HCT116 (cell line): ENCODE results near the gene SMURF1.

ENCODE experiments used
- CTCF ChIP-seq, 3 experiments: fragments of 200-600 bp in 1 of 3; sonication (generic) in 1 of 3; IDR thresholded peaks in 2 of 3; conservative IDR thresholded peaks in 1 of 3; 2 replicates each; pipeline ENCODE4 v1.5.1; 2012 to 2017; ENCODE audit warnings: low read depth in 2 of 3, low read length in 2 of 3, antibody characterized with exemption in 1 of 3, borderline replicate concordance in 1 of 3, control low read depth in 1 of 3, mild to moderate bottlenecking in 1 of 3, mixed read lengths in 1 of 3, mixed run types in 1 of 3, moderate library complexity in 1 of 3; ENCODE audit not compliant: insufficient read depth in 1 of 3
- EZH2 ChIP-seq: fragments of 200-600 bp; sonication (generic); IDR thresholded peaks from 2 replicates; pipeline ENCODE4 v1.6.1; 2017; ENCODE audit warnings: antibody characterized with exemption, mixed run types
- JUND ChIP-seq: IDR thresholded peaks from 2 replicates; pipeline ENCODE4 v1.6.1; 2012
- MAX ChIP-seq: IDR thresholded peaks from 2 replicates; pipeline ENCODE4 v1.6.1; 2012
- POLR2A ChIP-seq: IDR thresholded peaks from 2 replicates; pipeline ENCODE4 v1.7.0; 2011; ENCODE audit warnings: borderline replicate concordance; ENCODE audit not compliant: insufficient read depth, insufficient read length; ENCODE audit errors: extremely low read depth
- POLR2AphosphoS5 ChIP-seq: IDR thresholded peaks from 2 replicates; pipeline ENCODE4 v1.6.1; 2011; ENCODE audit warnings: mild to moderate bottlenecking, low read depth, low read length, moderate library complexity
- SIN3A ChIP-seq: IDR thresholded peaks from 2 replicates; pipeline ENCODE4 v1.6.1; 2012; ENCODE audit warnings: low read depth
- ZFX ChIP-seq: fragments of 450-650 bp; IDR thresholded peaks from 2 replicates; pipeline ENCODE4 v1.6.1; 2017

GRCh38 chr7:99156649-99157048 lies 12.7 kb upstream of the SMURF1 start:
- TF ChIP-seq CTCF (IDR thresholded peaks at IDR 0.05 in 2 of 3, conservative IDR thresholded peaks at IDR 0.05 in 1 of 3; ENCODE audit: borderline replicate concordance in 1 of 3, insufficient read depth in 1 of 3, low read depth in 2 of 3, low read length in 2 of 3): no peak
- no peak for TF ChIP-seq ZFX
- TF ChIP-seq JUND: no peak
- TF ChIP-seq POLR2A: no peak
- TF ChIP-seq SIN3A: no peak
- TF ChIP-seq POLR2AphosphoS5: no peak
- no peak for TF ChIP-seq EZH2
- TF ChIP-seq MAX: no peak
